ENCODE data around the gene ADIPOR2.

- TF ChIP-seq POLR2A (IDR thresholded peaks at IDR 0.05) = no peak
- TF ChIP-seq CTCF (IDR thresholded peaks at IDR 0.05) = no peak
- TF ChIP-seq POLR2AphosphoS5 (IDR thresholded peaks at IDR 0.05; ENCODE audit: insufficient read depth in 1 of 2, low read depth in 1 of 2) = no peak
Measured at GRCh38 chr12:1806301-1807086, 115.6 kb downstream of the ADIPOR2 start.
